ENCODE measurements around the gene ARHGEF17.

ARHGEF17 gene

GRCh38 chr11:73356979-73357860 is 49.1 kb downstream of the ARHGEF17 start:
- DNase-seq (ENCODE audit: low spot score) = no peak

- peak; percentile 66 for DNase-seq (ENCODE audit: low spot score)
These were observed 50.0 kb downstream of the ARHGEF17 start for GRCh38 chr11:73358071-73358470.

- DNase-seq (ENCODE audit: low spot score) = peak; percentile 97
These were observed 51.3 kb downstream of the ARHGEF17 start for GRCh38 chr11:73359341-73359740.

- peak; percentile 51 for DNase-seq (ENCODE audit: low spot score)
These were observed 52.1 kb downstream of the ARHGEF17 start for GRCh38 chr11:73359930-73360742.

GRCh38 chr11:73360743-73361369 is 52.8 kb downstream of the ARHGEF17 start:
- DNase-seq (ENCODE audit: low spot score) = no peak

- peak; percentile 53 for DNase-seq (ENCODE audit: low spot score)
These were observed 54.1 kb downstream of the ARHGEF17 start for GRCh38 chr11:73361953-73362776.

- DNase-seq (ENCODE audit: low spot score) = no peak
These were observed 55.1 kb downstream of the ARHGEF17 start for GRCh38 chr11:73363147-73363546.

- DNase-seq (ENCODE audit: low spot score) = no peak
These were observed 57.5 kb downstream of the ARHGEF17 start for GRCh38 chr11:73365352-73366264.

GRCh38 chr11:73366265-73366610 is 58.2 kb downstream of the ARHGEF17 start:
- DNase-seq (ENCODE audit: low spot score) = no peak

GRCh38 chr11:73366953-73367352 is 58.9 kb downstream of the ARHGEF17 start:
- no peak for DNase-seq (ENCODE audit: low spot score)

GRCh38 chr11:73367482-73368024 is 59.5 kb downstream of the ARHGEF17 start:
- DNase-seq (ENCODE audit: low spot score) = no peak

GRCh38 chr11:73372375-73372993 is 64.4 kb downstream of the ARHGEF17 start:
- peak; percentile 69 for DNase-seq (ENCODE audit: low spot score)

- DNase-seq (ENCODE audit: low spot score) = no peak
These were observed 66.1 kb downstream of the ARHGEF17 start for GRCh38 chr11:73374151-73374550.

- DNase-seq (ENCODE audit: low spot score) = no peak
These were observed 67.7 kb downstream of the ARHGEF17 start for GRCh38 chr11:73375830-73376159.

- peak; percentile 97 for DNase-seq (ENCODE audit: low spot score)
These were observed 68.2 kb downstream of the ARHGEF17 start, which contains the start of gene RELT for GRCh38 chr11:73376160-73376802. TSS of gene RELT (plus strand) at chr11:73376399. CDS start at chr11:73389137, 12,738 bp downstream.

GRCh38 chr11:73376803-73377629 is 68.9 kb downstream of the ARHGEF17 start:
- peak; percentile 90 for DNase-seq (ENCODE audit: low spot score)

GRCh38 chr11:73379189-73379880 is 71.3 kb downstream of the ARHGEF17 start:
- no peak for DNase-seq (ENCODE audit: low spot score)

- DNase-seq (ENCODE audit: low spot score) = no peak
These were observed 72.3 kb downstream of the ARHGEF17 start for GRCh38 chr11:73380331-73380730.

All from hepatic stellate cell (primary cell).